PC-3 (cell line): ENCODE data around the gene TCFL5.

Experiments used
- CTCF ChIP-seq: fragments of 300-600 bp; sonication (generic); conservative IDR thresholded peaks from 2 replicates; pipeline ENCODE4 v1.5.1; 2017; ENCODE audit warnings: antibody characterized with exemption, low read depth, mild to moderate bottlenecking, low read length
- EZH2 ChIP-seq: fragments of 300-600 bp; sonication (generic); IDR thresholded peaks from one replicate; pipeline ENCODE4 v1.6.1; 2017; ENCODE audit warnings: antibody characterized with exemption, mild to moderate bottlenecking, low read length; ENCODE audit not compliant: unreplicated experiment

- TF ChIP-seq EZH2 (no peak), CTCF (no peak)
These were observed 22.9 kb upstream of the TCFL5 start for GRCh38 chr20:62884556-62884955.
